Islet precursor cell (in vitro differentiated cells): Measurements from ENCODE around the gene WDR86.

ENCODE experiments used
- DNase-seq: peaks from one replicate; pipeline ENCODE4 v3.0.0-alpha.2; 2018

The WDR86 gene

GRCh38 chr7:151439855-151440798 is 30.3 kb upstream of the WDR86 start, which contains the start of gene CRYGN:
Gene CRYGN (minus strand): TSS chr7:151440141. CDS start chr7:151439917, 224 bp downstream.
- DNase-seq, result peak; percentile 78

DNA sequence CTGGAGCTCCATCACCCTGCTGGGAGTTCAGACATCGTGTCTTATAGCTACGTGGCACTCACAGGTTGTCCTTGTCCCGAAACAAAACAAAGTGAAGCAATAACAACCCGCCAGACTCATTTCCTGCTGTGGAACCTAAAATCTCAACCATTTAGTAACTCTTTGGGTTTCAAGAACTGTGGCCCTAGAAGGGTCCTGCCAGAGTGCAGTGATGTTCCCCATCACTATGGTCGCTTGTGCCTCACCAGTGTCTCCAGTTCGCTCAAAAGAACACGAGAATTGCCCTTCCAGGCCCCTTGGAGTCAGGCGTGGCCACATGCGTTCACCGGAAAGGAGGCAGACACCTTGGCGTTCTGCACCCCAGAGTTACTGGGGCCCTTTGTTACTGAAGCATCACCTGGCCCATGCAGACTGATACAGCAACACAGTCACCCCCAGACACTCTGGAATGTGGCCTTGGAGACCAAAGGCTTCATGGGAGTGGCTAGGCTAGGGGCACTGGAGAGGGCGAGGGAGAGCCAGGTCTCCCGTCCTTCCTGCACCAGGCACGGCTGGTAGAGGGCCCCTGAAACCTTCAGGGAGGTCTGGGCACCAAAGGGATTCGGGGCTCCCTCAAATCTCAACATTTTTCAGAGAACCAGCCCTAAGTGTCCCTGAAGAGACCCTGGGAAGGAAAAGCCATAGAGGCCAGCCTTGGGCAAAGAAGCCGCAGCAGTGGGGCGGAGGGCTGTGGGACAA is 29.2 kb upstream of the WDR86 start:
- no peak for DNase-seq

DNA sequence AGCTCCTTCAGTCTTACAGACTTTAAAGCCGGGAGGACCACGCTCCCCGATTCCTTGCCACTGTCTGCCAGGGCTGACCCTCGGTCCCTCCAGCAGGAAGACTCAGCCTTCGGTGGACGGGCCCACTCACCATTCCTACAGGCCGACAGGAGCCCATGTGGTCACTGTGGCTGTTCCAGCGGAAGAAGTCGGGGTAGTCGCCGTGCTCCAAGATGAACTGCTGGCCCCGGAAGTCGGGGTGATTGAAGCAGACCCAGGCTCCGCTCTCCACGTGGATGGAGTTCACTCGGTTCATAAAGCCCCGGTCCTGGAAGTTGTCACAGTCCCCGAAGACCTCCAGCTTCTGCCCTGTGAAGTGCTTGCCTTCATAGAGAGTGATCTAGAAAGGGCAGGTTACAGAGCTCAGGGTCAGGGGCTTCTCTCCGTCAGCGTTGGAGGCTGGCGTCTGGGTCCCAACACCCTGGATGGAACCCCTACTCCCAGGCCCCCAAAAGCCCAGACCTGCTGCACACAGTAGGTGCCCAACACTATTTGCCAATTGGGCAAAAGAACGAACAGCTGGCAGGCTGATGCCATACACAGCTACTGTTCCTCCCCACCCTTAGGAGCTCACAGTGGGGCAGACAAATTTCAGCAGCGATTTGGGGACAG is 28.2 kb upstream of the WDR86 start:
- DNase-seq, result no peak

DNA sequence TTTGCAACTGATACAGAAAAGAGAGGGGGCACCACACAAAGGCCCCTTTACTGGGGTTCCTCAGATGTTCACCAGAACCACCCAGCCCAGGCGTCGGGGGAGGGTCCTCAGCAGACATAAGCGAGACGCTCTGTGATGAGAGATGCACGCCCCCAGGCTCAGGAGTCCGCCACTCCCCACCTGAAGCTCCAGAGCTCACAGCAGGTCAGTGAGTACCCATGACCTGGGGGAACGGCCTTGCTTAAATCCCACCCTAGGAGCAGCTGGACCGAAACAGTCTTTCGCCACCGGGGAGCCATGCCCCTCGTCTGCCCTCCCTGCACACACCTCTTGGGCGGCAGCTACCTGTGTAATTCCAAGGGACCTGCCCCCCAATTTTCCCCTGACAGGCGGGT is 27.3 kb upstream of the WDR86 start:
- DNase-seq, result peak; percentile 81

DNA sequence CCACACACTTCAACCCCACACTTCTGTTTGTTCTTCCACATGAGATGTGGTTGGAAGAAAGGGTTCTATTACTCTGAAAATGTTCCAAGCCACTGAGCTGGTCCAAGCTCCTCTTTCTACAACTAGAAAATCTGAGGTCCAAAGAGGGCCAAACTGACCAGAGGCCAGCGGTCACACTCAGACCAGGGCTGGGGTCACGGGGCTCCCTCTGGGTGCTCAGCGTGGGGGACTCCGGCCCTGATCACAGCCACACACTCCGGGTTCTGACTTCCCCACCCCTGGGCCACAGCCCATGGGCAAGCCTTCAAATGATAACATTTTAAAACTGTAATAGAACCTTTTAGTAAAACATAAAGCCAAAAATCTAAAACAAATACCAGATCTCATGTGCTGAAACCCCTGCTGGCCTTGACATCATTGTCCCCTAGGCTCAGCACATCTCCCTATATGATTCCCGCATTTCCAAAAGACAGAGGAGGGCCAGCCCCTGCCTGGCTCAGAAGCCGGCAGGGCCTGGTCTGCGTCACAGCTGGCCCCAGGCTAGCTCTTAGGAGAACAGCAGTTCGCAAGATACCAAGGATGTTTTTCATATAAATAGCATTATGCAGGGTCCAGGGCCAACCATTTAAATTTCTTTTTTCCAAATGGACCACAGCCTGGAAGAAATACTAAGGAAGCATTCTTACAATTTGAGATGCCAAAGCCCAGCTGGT is 26.8 kb upstream of the WDR86 start:
- peak; percentile 85 for DNase-seq

- no peak for DNase-seq
Measured at GRCh38 chr7:151435971-151436370, 26.1 kb upstream of the WDR86 start.

GRCh38 chr7:151435103-151435916 is 25.5 kb upstream of the WDR86 start:
- DNase-seq, result no peak

DNA sequence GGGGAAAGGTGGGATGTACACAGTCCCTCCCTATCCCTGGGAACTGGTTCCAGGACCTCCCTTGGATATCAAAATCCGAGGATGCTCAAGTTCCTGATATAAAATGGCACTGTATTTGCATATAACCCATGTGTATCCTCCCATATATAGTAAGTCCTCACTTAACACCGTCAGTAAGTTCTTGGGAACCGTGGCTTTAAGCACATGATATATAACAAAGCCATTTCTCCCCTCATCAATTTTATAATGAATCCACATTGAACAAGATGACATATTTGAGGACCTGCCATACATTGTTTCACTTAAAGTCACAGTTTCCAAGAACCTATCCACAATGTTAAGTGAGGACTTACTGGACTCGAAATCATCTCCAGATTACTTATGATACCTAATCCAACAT is 24.7 kb upstream of the WDR86 start:
- no peak for DNase-seq

DNA sequence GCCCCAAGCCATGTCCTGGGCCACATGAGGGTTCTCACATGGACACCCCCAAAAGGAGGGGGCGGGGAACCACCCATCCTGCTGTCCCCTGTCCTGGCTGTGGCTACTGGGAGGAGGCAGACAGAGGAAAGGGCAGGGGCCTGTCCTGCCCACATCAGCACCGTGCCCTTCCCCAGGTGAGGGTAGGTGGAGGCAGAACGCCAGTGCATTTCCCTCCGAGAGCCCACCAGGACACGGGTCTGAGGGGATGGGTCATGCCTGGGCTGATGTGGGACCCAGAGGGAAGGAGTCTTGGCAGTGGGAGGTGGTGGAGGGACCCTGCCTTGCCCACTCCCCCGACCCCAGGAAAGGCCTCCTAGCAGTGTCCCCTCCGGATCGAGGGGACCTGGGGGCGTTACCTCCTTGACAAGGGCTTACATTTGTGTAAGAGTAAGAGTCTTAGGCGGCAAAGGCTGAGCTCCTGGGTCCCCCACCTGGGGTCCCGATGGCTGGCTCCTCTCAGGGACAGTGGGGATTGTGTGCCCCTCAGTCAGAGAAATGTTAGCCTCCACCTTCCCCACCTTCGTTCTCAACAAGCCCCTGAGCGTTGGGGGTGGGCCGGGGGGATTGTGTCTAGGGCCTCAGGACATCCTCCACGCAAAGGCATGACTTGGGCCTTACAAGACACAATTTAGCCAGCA is 24.0 kb upstream of the WDR86 start:
- no peak for DNase-seq

DNA sequence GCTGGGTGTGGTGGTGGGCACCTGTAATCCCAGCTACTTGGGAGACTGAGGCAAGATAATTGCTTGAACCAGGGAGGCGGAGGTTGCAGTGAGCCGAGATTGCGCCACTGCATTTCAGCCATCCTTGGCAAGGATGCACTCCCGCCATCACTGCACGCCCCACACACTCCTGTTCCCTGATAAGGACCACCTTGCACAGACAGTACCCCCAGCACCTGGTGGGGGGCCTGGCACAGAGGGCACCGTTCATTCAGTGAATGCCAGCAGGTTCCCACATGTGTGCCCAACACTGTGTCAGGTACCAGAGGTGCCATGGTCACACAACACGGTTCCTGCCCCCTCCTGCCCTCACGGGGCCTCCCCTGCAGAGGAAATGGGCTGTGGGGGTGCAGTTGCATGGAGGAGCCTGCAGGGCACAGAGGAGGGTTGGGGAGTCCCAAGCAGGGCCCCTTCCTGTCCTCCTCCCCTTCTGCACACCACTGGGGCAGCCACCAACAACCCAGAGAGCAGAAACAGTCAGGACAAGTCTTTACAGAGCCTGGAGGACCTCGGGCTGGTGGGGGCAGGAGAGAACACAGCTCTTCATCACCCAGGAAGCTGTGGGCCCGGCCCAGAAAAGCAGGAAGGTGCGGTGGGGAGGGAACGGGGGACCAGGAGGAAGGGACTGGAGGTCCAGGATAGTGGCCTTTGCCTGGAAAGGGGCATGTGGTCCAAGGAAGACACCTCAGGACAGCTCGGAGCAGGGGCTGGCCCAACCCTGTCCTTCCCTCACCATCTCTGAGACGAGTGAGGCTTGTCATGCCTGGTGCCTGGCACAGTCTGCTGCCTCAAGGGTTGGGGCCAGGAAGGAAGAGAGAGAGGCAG is 23.1 kb upstream of the WDR86 start:
- DNase-seq, result no peak

DNA sequence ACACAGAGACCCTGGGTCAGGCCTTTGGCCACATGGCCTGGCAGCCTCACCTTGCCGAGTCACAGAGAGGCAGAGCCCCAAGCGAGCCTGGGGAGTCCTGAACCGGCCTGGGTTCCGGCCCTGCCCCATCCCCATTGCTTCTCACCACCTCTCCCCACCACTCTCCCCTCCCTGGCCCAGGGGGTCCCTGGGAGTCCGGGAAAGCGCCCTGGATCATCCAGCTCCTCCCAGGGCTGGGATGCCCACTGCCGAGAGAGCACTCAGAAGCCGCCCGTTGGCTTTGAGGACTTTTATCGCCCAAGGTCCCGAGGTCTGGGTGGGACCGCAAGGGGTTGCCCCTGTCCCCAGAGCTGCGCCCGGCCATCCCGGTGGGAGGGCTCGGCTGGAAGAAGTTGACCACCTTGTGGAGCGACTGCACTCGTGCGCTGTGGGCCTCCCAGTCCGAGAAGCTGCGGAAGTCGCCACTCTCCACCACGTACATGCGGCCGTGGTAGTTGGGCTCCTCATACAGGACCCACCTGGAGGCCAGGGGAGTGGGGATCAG is 22.0 kb upstream of the WDR86 start:
- no peak for DNase-seq

- DNase-seq, result no peak
Measured at GRCh38 chr7:151431281-151431767, 21.5 kb upstream of the WDR86 start.

GRCh38 chr7:151430391-151431205 is 20.8 kb upstream of the WDR86 start:
- no peak for DNase-seq

DNA sequence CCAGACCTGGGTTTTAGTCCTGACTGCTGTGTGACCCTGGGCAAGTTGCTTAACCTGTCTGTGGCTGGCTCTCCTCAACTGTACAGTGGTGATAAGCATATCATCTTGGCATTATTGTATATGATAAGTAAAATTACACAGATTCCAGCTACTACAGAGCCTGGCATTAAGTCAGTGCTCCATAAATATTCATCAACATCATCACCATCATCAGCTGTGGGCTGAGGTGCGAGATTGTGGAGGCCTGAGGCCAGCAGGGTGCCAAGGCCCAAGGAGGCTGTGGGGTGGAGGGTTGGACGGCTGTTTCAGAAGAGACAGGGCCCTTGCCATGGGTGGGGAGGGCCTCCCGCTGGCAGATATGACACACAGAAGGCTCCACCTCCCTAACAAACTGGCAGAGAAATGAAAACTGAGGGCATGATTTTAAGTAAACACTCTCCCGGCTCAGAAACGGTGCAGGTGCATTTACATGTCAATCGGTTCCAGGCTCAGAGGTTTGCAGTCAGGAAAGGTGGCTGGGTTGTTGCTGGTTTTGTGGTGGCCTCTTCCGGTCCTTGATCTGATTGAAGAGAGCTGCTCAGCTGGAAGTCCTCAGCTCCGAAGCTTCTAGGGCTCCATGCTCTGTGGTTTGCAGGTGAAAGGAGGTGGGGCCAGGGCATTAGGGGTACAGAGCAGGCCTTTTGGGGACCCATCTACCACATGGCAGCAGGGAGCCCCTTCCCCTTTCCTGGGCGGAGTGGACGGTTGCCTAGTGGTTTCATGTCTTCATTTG is 19.9 kb upstream of the WDR86 start:
- no peak for DNase-seq

DNA sequence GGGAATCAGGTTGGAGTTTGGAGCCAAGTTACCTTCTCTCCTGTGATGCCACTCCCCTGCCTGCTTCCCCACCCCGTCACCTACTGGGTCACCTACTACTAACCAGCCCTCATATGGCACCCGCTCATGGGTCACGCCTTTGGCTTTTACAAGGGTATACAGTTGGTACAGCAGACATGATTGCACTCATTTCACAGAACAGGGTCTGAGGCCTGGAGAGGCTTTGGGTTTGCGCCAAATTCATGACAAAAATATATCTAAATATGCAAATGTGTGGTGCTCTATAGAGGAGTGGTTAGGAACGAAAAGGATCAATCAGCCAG is 19.4 kb upstream of the WDR86 start:
- DNase-seq, result no peak

DNA sequence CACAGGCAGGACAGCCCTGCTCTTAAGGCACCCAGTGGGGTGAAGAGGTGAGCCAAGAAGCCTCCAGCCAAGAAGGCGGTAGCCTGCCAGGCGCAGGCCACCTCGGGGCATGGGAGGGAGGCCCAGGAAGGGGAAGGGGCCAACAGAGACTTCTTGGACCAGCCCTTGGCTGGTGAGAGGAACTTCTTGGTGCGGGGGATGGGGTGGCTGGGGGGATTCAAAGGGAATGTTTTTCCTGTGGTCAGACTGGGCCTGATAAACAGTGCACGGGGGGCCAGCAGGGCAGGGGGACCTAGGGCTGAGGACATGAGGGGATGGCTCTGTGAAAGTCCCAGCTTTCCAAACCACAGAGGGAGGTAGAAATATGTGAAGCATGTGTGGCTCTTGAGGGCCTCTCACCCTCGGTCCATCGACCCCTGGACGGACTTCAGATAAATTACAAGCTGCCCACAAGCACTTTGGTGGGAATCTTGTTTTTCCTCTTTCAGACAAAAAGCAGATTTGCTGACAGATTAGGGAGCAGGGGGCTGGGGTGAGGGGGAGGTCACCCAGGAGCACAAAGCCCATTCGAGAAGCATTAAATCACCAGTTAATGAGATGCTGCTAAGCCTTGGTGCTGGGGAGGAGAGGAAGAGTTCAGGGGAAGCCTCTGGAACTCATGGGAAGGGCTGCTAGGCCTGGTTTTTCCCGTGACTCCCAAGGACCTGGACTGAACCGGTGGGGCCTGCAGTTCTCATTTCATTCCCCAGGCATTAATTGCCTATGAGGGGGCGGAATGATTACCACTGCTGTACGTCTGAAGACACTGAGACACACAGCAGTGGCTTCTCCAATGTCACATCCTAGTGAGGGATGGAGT is 18.8 kb upstream of the WDR86 start:
- peak; percentile 98 for DNase-seq

DNA sequence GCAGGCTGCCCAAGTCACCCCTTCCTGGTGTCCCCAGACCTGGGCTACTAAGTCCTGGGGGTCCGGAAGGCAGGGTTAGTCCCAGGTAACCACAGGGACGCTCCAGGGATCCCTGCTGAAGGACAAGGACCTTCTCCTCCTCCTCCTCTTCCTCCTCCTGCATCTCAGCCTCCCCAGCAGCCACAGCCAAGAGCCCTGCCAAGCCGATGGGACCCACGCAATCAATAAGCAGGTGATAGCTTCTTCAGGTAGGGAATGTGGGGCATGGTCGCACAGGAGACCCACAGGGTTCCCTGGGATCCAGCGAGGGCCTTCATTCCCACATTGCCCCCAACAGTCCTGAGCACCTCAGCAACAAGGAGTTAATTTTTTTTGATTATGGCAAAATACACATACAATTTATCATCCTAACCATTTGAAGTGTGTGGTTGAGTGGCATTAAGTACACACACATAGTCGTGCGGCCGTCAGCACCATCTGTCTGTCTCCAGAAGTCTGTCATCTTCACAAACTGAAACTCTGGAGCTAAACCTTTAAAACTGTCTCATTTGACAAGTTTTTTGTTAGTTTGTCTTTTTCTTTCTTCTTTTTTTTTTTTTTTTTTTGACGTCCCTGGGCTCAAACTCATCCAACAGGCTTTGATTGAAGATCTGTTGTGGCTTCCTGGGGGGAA is 18.0 kb upstream of the WDR86 start:
- DNase-seq, result no peak
